Iris pigment epithelial cell (primary cell): ENCODE results near the gene SCO1.

Experiments
- DNase-seq: peaks from one replicate; pipeline ENCODE4 v3.0.0-alpha.2; 2011; ENCODE audit warnings: low read depth

The SCO1 gene

DNA sequence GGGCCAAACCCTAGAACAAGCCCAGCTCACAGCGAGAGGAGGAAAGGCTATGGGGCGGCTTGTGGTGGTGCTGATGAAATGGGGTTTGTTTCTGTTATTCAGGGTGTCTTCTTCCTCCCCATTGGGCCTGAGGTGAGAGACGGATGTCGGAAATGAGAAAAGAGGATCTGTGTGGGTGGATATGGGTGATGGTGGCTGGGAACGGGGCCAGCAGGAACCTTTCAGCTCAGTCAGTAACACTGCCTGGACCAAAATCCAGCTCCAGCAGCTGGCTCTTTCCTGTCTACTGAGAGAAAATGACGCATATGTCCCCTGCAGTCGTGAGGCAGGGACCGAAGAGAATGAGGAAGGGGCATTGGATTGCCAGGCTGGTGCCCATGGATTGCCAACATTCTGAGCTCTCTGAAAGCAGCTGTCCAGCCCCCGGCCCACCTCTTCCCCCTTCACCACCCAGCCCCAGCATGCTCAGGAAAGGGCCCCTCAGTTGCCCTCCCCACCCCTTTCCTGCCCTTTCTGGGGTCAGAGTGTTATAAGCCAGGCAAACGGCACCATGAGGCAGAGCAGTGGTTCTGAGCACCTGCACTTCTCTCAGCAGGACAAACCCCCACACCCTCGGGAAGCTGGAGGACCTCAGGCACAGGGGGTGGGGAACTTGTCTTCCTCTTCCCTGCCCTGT lies 44.2 kb downstream of the SCO1 start:
- DNase-seq, result no peak

DNA sequence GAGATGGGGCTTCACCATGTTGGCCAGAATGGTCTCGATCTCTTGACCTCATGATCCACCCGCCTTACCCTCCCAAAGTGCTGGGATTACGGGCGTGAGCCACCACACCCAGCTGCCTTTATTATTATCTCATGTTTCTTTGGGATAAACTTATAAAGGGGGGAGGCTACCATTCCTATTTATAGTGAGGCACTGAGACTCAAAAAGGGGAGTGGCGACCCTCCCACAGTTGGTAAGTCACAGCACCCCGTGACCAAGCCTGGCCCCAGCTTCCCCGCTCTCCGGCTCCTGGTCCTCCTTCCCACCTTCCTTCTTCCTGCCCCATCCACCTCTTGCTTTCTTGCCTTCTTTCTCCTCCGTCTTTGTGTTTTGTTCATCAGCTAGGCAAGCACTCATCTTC lies 45.4 kb downstream of the SCO1 start:
- no peak for DNase-seq

DNA sequence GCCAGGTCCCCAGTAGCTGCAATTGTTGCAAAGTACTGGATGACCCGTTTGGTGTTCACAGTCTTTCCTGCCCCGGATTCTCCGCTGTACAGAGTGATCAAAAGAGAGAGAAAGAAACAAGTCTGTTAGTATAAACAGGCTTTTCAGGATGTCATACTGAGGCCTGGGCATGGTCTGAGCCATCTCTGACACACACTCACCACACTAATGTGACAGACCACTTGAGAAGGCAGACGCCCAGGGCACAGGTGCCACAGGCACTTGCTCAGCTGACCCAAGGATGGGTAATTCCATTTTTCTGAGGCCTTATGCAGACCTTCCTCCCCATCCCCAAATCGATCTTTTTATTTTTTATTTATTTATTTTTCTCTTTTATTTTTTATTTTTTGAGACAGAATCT lies 47.7 kb downstream of the SCO1 start:
- no peak for DNase-seq

DNA sequence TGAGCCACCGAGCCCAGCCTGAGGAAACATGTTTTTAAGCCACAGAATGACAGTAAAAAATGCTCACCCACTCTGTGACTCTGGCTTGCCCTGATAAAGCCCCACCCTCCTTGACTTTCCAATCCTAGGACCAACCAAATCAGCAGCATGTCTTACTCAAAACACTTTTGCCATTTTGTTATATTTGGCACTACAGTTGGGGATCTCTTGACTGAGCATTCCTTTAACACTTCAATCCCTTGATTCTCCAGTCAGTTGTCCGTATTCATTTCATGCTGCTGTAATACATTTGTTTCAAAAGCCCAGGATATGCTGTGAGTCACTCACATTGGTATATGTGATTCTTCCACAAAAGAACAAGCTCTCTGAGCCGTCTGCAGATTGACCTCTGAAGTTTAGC lies 48.4 kb downstream of the SCO1 start:
- DNase-seq, result peak; percentile 55

DNA sequence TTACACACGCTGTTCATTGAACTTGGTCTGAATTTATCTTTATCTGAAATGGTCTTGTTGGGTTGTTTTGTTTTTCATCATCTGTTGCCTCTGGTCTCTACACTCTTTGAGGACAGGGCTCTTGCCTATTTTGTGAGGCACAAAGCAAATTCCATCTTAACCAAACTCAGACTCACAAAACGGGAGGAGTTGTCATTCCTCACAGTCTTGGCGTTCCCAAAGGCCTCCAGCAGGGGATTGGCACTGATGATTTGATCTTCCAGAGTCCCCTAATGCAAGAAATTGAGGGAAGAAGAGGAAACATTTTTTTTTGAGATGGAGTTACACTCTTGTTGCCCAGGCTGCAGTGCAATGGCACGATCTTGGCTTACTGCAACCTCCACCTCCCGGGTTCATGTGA lies 49.0 kb downstream of the SCO1 start:
- no peak for DNase-seq

DNA sequence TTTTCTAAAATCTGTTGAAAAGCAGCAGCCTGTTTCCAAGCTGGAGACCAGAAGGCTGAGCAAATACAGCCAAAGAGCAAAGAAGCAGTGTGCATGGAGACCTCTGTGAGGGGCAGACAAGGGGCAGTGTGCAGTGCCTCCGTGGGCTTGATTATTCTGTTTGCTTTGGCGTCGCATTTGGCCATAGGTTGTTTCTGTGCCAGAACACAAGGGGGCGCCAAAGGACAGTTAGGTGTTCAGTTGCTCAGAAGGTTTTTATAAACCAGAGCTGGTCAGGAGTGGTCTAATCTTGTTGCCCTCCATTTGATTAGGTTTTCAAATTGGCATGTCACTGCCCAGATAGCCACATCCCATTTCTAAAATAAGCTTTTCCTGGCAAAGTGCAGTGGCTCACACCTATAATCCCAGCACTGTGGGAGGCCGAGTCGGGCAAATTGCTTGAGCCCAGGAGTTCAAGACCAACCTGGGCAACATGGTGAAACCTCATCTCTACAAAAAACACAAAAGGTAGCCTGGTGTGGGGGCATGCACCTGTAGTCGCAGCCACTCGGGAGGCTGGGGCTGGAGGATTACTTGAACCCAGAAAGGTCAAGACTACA lies 50.8 kb downstream of the SCO1 start:
- DNase-seq, result peak; percentile 69

DNA sequence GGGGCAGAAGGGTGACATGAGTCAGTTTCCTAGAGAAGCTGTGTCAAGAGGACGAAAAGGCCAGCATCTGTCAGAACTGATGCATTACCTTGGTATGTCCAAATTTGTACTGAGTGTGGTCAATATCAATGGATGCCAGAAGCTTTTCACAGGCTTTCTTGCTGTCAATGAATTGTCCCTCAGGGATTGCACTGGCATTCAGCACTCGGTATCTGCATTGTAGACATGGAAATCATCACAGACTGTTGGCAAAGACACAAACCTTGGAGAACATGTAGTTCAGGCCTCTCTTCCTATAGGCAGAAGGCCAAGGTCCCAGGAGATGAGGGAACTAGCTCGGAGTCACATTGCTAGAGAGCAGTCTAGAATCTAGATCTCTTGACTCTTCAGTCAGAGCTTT lies 56.9 kb downstream of the SCO1 start:
- DNase-seq, result no peak

DNA sequence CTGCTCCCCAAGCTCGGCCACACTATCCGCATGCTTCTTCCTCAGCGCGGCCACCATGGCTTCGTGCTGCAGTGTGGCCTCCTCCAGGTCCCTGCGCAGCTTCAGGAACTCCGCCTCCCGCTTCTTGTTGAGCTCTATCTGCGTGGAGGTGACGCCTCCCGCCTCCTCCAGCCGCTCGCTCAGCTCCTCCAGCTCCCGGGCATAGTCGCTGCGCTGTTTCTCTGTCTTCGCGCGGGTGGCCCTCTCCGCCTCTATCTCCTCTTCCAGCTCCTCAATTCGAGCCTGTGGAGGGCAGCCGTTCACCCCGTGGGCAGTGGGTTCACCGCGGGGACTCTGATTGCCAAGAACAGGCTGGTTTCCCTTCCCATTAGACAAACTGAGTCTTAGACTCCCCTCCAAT lies 59.2 kb downstream of the SCO1 start:
- DNase-seq, result no peak

DNA sequence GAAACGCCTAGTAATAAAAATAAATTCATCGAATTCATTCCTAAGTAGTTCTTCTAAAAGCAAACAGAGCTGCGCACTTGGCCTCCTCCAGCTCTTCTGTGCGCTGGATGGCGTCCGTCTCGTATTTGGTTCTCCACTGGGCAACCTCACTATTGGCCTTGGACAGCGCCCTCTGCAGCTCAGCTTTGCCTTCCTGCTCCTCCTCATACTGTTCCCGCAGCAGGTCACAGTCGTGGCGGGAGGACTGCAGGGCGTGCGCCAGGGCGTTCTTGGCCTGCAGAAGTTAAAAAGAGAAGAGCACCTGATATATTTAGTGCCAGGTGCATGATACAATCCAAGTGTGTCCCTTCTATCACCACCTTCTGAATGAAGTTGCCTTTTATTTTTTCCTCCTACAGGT lies 62.0 kb downstream of the SCO1 start:
- no peak for DNase-seq

DNA sequence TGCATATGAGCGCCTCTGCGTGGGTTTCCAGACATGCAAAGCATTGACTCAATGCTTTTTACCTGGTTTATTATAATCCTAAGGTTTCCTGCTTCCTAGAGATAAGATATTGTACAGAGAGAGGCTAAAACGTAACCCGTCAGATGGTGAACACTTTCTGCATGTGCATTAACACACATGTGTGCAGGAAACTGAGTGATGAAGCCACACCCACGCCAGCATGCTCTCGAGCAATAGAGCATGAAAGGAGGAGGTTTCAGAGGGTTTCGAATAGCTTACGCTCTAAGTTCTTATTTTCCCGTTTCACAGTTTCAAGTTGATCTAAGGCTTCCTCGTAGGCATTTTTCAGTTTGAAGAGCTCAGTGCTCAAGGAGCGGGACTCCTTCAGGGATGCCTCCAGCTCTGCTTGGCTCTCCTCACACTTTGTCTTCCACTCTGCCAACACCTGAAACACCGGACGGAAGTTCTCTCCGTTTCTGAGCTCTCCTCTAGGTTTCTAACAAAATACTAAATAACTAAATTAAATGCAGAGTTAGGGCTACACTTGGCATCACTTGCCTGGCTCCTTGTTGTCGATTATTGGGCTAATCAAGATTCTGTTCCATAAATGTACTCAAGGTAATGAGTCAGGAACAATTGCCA lies 63.5 kb downstream of the SCO1 start:
- DNase-seq, result no peak

DNA sequence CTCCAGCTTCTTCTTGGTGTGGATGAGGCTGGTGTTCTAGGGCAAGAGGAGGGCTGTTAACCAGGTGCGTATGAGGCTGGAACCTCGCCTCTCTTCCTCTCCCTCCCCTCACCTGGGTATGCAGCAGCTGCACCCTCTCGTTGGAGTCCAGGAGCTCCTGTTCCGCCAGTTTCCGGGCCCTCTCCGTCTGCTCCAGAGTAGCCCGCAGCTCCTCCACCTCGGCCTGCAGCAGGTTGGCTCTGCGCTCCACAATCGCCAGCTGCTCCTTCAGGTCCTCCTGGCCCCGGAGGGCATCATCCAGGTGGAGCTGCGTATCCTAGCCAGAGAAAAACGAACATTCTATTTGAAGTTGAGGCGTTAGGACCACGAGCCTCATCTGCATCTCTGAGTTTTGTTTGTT lies 65.6 kb downstream of the SCO1 start:
- DNase-seq, result no peak

DNA sequence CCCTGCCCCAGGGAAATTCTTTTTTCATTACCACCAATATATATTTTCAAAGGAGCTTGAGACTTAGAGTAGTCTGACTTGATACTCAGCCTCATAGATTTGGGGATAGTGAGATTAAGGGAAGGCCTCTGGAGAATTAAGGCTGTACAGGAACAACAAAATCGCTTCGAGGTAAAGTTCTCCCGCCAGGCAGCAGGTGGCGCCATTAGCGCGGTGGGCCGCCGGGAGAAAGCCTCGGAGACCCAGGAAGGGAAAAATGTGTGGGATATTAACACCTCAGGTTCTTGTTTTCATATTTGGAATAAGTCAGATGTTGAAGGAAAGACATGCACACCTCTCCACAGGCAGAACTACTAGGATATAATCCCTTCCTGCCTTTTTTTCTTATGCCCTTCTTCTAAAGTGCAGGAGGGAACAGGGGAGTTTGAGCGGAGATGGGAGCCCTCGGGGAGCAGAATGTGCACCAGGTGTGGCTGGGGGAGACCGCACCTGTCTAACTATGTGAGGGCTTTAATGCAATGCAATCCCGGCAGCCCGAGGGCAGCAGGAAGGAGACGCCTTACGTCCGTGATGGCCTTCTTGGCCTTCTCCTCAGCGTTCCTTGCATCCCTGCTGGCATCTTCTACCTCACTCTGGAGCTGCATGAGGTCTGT lies 66.2 kb downstream of the SCO1 start:
- peak; percentile 18 for DNase-seq

DNA sequence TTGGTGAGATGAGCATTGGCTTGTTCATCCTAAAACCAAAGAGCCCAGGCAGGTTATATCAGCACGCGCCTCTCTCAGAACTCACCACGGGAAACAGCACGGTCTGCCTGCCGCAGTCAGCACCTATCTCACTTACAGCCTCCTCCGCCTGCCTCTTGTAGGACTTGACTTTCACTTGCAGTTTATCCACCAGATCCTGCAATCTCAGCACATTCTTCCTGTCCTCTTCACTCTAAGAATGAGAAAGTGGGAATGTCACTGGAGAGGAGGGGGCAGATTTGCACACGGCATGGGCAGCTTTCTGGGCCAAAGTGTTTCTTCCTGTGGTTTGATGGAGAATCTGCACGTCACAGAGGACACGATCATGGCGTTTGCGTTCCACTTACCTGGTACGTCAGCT lies 67.6 kb downstream of the SCO1 start:
- no peak for DNase-seq

DNA sequence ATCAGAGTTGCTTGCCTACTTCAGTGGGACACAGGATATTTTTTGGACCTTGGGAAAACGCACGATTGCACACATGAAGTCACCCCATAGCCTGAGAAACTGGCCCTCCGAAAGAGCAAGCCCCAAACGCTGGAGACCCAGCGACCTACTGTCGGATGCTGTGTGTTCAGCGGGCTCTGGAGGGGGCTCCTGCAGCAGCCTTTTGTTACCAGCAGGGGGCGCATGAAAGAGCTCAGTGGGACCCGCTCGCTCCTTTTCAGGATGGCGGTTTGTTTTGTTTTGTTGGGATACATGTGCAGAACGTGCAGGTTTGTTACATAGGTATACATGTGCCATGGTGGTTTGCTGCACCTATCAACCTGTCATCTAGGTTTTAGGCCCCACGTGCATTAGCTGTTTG lies 68.6 kb downstream of the SCO1 start:
- DNase-seq, result no peak

DNA sequence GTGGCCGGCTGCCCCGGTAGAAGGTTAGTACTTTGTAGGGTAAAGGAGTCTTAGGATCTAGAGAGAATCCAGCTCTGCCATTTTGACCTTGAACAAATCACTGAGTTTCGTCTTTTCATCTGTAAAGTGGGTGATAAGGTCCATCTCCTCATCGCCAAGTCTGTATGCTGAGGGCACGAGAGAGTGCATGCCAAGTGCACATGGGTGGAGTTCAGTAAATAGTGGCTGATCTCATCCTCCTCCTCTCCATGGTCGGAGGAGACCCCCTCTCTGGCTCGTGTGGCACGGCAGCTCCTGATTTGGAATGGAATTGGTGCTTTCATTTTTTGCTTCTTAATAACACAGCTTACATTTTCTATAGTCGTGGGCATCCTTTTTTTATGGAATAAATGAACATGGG lies 70.9 kb downstream of the SCO1 start:
- DNase-seq, result no peak

DNA sequence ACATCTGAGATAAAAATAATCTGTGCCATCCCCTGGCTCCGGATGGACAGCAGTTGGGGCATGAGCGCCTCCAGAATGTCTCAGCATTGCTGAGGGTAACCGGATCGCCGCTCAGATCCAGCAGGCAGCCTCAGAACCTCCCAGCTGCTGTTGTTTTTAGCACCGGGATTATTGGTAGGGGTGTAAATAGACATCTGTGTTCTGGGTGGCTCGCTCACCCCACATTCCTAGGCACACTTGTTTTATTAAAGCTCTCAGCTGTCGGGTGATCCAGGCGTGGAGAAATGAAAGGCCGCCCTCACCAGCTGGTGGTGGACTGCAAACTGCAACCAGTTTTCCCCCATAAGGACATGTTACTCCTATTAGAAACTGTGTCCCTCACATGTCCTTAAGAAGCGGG lies 72.4 kb downstream of the SCO1 start:
- no peak for DNase-seq

DNA sequence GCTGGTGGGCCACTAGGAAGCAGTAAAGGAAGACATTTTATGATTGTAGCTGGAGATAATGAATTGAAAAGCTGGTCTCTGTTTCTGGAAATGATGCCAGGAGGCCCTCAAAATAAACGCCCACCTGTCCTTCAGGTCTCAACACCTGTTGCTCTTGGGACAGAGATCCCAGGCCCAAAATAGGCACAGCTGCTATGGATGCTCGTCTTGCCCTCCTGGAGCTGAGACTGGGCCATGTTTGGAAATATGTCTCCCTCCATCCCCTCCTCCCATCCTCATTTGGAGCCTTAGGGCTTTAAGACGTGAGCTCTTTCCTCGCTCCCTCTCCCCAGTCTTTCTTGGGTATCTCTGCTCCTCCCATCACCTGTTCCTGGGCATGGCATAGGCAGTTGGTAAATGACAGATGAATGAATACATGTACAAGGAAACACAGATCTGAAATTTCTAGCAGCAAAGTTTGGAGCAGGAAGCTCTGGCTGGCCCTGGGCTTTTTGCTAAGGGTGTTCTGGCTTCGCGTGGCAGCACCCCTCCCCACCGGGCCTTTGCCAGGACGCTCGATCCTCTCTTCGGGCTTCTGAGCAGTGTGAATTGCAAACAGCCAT lies 73.5 kb downstream of the SCO1 start:
- no peak for DNase-seq

DNA sequence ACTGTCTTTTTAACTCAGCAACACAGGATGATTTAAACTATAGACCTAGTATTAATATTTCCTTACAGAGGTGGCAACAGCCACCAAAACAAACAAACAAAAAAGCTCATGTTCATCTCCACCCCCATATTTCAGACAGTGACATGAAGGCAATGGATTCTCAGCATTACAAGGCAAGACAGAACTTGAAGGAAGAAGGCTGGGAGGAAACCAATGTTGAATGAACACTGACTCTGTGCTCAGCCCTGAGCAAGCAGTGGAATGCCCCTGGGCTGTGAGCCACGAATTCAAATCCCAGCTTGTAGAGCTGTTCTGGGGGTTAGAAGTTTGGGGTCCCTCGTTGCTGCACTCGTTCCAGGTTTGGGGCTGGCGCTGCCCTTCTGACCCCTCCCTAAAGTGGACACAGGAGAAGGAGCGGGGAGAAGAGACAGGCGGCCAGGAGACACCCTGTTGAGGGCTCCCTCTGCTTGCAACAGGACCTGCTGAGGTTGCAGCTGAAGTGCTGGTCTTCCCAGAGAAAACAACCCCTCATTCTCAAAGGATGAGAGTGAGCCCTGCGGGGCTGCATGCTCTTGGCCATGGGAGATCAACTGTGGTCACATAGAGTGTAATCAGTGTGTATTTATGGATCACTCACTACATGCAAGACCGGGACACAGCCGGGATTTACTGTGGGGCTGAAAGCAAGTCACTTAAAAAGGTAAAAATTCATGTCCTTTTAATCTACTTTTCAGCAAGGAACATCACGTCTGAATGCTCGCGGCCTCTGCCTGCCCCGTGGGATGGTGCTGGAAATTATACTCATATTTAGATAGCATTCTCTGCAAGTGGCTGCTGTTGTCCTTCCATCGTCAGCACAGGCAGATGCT lies 74.5 kb downstream of the SCO1 start:
- no peak for DNase-seq
